ENCODE data around the gene UTP25.

DNA sequence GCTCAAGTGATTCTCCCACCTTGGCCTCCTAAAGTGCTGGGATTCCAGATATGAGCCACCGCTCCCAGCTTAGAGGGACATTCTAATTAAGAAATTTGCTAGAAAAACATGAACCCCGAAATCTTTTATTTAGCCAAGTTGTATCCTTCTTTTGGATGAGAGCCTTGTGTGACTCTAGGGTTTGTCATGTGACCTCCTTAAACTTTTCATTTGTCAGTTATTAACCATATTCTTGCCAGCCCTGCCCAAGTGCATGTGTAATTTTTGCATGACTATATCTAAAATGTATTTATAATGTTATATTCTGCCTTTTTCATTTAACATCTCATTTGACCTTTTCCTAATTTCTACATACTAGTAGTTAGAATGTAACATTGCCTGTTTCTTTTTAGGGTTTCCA lies 1.9 kb downstream of the UTP25 start:
- TF ChIP-seq YY1 (IDR thresholded peaks at IDR 0.05; ENCODE audit: insufficient read depth, insufficient read length) (no peak), ZNF274 (IDR thresholded peaks at IDR 0.05; ENCODE audit: low read depth, low read length) (no peak), SUZ12 (IDR thresholded peaks at IDR 0.05; ENCODE audit: extremely low read depth, insufficient read depth, insufficient read length) (no peak)

Measured in NT2/D1 (cell line).